Measurements from ENCODE around the gene CHAT. TPM values are rescaled to one million over a fixed set of nuclear protein-coding genes. Genes with fewer than 3 reads are reported as not detected.

The CHAT gene
- not detected in 2 replicates for total RNA-seq

DNA sequence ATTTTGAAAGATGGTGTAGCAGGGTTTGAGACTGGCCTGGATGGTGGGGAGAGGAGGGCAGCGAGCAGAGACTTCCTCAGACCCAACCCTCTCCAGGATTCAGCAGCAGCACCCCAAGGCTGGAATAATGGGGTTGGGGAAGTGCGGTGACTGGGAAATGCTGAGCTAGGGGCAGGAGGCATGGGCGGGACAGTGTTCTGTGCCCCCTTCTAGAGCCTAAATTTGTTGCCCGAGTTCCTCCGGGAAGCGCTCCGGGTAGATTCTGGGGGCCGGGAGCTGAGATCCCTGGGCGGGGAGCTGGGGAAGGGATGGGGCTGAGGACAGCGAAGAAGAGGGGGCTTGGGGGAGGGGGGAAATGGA is at the start of gene CHAT:
Gene CHAT (plus strand): TSS at position 156 of the 360 bp plus-strand sequence. CDS start 153 bp downstream, at position 309.

DNA sequence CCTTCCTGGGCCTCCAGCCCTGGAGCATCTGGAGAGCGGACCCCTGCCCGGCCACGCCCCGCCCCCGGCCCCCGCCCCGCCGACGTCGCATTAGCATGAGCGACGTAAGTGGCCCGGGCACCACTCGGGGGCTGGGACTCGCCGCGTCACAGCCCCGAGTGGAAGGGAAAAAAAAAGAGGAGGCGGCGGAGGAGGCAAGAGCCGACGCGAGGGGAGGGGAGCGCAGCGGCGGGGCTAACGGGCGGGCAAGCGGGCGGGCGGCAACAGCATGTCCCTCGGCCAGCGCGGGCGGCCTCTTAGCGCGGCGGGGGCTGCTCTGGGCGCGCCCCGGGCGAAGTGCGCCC is 3.8 kb upstream of the CHAT start, which contains the start of gene SLC18A3:
Gene SLC18A3 (plus strand): TSS at position 197 of the 344 bp plus-strand sequence. CDS start 431 bp downstream, outside the sequence.

DNA sequence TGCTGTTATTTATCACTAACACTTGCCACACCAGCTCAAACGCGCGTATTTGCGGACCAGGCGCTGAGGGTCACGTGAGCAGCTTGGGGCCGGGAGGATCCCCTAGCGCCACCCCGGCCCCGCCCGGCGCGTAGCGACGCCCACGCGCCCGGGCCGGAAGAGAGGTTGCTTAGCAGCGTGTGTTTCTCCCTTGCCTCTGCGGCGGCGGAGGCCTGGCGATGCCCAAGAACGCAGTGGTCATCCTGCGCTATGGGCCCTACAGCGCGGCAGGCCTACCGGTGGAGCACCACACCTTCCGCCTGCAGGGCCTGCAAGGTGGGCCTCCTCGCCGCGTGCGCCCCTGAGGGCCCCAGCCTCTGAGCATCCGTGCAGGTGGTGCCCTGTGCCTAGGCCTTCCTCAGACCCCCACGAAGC is 65.7 kb downstream of the CHAT start, which contains the start of gene C10orf53:
Gene C10orf53 (plus strand): TSS at position 172 of the 414 bp plus-strand sequence. CDS start 47 bp downstream, at position 219.

Other genes starting within 250 kb of the CHAT start
- not detected in 2 replicates for gene DRGX, start 217.9 kb upstream of the CHAT start, total RNA-seq
- 4.9 and 7.3 TPM in 2 replicates for gene ERCC6, start 74.9 kb upstream of the CHAT start, total RNA-seq
- not detected in 2 replicates for gene SLC18A3, start 3.7 kb upstream of the CHAT start, total RNA-seq
- not detected in 2 replicates for gene C10orf53, start 65.6 kb downstream of the CHAT start, total RNA-seq
- 0.13 and 1.0 TPM in 2 replicates for gene OGDHL, start 148.3 kb downstream of the CHAT start, total RNA-seq

All from epithelial cell of alveolus of lung (primary cell).